ENCODE data around the gene GALNT5.
"Not testable (repeated sequence)": the region's sequence is repeated elsewhere in the genome, so short reads cannot be mapped to it uniquely, and the experiment has no call there.

The GALNT5 gene

DNA sequence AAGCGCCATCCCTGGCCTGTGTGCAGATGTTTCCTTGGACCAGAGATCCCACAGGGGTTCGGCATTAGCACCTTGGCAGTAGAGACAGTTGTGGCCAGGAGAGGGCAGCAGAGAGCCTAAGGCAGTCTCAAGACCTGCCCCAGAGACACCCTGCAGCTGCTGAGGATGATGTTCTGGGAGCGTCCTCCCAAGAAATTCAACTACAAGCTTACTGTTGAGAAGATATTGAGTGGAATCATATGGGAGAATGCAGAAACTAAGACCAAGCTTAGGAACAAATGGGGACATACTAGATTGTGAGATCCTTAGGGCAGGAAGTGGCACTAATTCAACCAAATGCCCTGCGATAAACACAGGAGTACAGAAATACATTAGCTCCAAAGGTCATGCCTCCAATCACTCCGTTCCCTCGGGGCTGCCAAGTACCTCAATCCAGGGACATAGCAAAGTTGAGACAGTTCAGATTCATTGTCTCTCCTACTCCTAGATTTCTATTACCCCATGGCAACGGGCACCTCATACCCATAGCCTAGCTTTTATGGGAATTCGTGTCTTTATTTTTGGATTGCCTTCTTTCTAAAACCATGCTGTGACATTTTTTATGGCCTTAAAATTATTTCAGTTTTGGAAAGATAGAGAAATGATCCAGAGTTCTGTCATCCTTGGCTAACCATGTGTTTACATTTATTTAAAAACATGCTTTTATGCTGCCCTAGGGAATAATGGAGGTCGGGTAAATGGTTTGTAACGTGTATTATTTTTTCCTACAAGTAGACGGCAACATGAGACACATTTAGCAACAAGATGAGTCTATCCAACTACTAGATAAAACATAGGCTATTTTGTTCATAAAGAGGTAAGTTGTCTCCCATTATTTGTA lies 70.4 kb downstream of the GALNT5 start:
- peak; percentile 72 for DNase-seq (ENCODE audit: low read depth)

DNA sequence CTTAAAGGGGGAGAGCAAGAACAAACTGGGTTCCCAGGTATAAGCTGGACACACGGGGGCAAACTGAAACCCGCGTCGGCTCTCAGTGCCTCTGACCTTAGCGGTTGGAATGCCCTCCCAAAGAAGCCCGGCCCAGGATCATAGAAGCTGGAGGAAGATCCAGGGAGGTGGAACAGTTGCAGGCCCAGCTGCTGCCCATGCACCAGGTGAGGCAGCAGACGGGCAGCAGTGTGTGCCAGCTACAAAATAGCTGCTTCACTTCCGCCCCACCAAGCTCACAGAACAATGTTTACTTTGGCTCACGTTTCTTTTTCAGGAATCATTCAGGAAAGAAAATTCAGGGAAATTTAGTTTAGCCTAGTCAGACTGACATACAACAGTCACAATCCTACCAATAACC lies 72.0 kb downstream of the GALNT5 start:
- no peak for DNase-seq (ENCODE audit: low read depth)

DNA sequence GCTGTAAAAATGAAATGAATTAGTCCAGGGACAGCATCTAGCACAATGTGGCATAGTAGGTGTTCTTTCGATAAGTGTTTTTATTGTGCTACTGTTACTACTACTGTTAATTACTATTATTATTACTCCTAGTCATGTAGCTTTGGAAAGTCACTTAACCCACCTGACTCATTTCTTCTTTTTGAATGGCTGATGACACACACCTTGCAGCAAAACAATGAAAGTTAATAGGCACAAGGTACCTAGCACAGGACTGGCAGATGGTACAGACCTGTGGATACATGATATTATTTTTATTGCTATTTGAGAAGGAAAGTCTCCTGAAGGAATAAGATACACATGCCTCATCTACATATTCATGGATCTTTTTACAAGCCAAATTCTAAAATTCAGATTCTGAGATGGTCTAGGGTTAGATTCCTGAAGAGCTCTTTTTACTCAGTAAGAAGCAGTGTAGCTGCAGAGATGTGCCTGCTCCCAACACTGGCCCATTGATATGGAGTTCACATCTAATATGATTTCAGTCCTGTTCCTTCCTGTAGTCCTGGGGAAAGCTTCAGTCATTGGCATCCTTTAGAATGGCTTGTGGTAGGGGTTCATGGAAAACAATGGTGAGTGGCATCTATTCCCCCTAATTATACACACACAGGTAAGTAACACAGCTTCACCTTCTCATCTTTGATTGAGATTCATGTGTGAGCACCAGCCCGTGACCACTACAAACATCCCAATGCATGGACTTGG lies 76.0 kb downstream of the GALNT5 start:
- no peak for DNase-seq (ENCODE audit: low read depth)

GRCh38 chr2:157334335-157334734 lies 76.8 kb downstream of the GALNT5 start:
- no peak for DNase-seq (ENCODE audit: low read depth)

GRCh38 chr2:157334797-157335196 lies 77.3 kb downstream of the GALNT5 start:
- DNase-seq (ENCODE audit: low read depth) = no peak

GRCh38 chr2:157336137-157337010 lies 78.9 kb downstream of the GALNT5 start:
- DNase-seq (ENCODE audit: low read depth) = peak; percentile 60

GRCh38 chr2:157337978-157338377 lies 80.5 kb downstream of the GALNT5 start:
- no peak for DNase-seq (ENCODE audit: low read depth)

- DNase-seq (ENCODE audit: low read depth) = peak; percentile 8
Observed at GRCh38 chr2:157339965-157340655, 82.6 kb downstream of the GALNT5 start.

- not testable (repeated sequence) for DNase-seq (ENCODE audit: low read depth)
Observed at GRCh38 chr2:157341381-157341780, 83.9 kb downstream of the GALNT5 start.

DNA sequence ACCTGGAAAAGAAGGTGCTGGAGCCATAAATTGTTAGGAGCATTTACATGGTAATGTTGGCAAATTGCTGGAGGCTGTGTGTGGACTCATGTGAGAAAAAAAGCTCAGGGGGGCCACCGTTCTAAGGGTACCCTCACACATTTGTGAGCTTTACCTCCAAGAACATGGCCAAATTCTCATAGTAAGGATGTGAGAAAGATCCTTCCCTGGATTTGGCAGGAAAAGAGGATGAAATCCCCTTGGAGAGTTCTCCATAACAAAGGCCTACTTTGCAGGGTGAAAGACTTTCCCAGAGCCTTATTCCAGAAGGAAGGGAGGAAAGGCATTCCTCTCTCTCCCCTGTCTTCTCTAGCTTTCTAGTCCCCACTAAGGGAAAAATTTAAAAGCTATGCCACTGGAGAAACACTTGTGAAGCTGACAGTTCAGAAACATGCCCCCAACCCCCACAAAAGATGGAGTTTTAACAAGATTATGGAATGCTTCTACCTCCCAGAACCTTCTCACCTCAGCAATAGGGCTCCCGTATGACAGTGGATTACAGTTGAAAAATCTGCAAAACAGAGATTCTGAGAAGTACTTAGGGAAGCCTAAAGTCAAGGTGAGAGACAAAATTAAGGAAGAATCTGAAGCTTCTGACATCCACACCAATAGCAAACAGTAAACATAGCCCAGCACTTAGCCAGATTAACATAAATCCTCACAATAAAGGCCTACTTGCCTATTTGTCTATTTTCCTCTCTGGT lies 88.3 kb downstream of the GALNT5 start:
- DNase-seq (ENCODE audit: low read depth) = no peak

GRCh38 chr2:157348291-157348921 lies 90.9 kb downstream of the GALNT5 start:
- no peak for DNase-seq (ENCODE audit: low read depth)

- DNase-seq (ENCODE audit: low read depth) = peak; percentile 36
Observed at GRCh38 chr2:157349949-157350515, 92.5 kb downstream of the GALNT5 start.

DNA sequence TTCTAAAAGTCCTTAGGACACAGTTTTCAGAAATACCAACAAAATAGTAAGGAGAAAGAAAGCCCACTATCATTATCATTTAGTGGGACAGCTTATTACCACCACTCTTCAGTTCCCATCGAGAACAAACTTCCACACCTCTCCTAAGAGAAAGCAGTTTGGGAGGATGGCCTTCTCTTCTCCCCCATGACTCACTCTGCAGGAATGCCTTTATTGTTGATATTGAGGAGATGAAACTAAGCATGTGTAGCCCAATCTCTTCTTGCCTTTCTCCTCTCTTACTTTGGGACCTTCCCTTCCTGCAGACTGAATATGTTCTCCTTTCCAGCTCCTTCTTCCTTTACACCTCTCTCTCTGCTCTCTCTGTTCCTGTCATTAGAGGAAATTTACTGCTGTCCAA lies 98.1 kb downstream of the GALNT5 start:
- peak; percentile 28 for DNase-seq (ENCODE audit: low read depth)

- no peak for DNase-seq (ENCODE audit: low read depth)
Observed at GRCh38 chr2:157359628-157360027, 102.1 kb downstream of the GALNT5 start.

DNA sequence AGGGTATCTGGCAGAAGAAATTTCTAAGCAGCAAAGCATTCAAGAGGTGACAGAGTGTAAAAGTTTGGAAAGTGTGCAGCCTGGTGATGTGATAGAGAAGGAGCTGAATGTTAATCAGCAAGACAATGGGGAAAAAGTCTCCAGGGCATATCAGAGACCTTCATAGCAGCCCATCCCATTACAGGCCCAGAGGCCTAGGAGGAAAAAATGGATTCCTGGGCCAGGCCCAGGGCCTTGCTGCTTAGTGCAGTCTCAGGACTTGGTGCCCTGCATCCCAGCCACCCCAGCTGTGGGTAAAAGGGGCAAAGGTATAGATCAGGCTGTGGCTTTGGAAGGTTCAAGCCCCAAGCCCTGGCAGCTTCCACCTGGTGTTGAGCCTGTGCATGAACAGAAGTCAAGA lies 104.0 kb downstream of the GALNT5 start:
- DNase-seq (ENCODE audit: low read depth) = no peak

DNA sequence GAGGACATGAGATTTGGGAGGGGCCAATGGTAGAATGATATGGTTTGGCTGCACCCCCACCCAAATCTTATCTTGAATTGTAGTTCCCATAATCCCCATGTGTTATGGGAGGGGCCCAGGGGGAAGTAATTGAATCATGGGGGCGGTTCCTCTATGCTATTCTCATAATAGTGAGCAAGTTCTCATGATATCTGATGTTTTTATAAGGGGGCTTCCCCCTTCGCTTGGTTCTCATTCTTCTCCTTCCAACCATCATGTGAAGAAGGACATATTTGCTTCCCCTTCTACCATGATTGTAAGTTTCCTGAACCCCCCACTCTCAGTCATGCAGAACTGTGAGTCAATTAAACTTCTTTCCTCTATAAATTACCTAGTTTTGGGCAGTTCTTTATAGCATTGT lies 105.1 kb downstream of the GALNT5 start:
- no peak for DNase-seq (ENCODE audit: low read depth)

DNA sequence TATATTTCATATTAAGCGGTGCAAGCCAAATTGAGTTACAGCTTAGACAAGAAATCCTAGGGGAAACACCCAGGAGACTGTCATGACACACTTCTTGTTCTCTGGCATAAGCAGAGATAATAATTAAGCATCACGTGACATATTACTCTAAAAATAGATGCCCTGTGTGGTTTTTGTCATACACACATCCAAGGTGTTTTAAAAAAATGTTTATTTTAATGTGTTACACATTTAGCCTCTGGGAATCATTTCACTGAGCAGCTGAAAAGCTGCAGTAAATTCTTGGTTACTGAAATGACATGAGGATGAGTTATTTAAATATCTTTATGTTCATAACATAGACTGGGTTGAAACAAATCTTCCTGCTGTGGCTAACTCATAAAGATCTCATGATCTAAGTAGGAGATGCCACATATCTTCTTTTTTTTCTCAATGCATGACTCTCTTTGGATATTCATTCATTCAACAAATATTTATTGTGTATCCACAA lies 106.2 kb downstream of the GALNT5 start:
- no peak for DNase-seq (ENCODE audit: low read depth)

Measured in ELR (cell line).